Measurements from ENCODE around the gene GPR45.

DNA sequence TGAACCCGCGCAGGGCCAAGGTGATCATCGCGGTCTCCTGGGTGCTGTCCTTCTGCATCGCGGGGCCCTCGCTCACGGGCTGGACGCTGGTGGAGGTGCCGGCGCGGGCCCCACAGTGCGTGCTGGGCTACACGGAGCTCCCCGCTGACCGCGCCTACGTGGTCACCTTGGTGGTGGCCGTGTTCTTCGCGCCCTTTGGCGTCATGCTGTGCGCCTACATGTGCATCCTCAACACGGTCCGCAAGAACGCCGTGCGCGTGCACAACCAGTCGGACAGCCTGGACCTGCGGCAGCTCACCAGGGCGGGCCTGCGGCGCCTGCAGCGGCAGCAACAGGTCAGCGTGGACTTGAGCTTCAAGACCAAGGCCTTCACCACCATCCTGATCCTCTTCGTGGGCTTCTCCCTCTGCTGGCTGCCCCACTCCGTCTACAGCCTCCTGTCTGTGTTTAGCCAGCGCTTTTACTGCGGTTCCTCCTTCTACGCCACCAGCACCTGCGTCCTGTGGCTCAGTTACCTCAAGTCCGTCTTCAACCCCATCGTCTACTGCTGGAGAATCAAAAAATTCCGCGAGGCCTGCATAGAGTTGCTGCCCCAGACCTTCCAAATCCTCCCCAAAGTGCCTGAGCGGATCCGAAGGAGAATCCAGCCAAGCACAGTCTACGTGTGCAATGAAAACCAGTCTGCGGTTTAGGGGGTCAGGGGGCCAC is 897 bp downstream of the GPR45 start:
- TF ChIP-seq, protein P1, sequence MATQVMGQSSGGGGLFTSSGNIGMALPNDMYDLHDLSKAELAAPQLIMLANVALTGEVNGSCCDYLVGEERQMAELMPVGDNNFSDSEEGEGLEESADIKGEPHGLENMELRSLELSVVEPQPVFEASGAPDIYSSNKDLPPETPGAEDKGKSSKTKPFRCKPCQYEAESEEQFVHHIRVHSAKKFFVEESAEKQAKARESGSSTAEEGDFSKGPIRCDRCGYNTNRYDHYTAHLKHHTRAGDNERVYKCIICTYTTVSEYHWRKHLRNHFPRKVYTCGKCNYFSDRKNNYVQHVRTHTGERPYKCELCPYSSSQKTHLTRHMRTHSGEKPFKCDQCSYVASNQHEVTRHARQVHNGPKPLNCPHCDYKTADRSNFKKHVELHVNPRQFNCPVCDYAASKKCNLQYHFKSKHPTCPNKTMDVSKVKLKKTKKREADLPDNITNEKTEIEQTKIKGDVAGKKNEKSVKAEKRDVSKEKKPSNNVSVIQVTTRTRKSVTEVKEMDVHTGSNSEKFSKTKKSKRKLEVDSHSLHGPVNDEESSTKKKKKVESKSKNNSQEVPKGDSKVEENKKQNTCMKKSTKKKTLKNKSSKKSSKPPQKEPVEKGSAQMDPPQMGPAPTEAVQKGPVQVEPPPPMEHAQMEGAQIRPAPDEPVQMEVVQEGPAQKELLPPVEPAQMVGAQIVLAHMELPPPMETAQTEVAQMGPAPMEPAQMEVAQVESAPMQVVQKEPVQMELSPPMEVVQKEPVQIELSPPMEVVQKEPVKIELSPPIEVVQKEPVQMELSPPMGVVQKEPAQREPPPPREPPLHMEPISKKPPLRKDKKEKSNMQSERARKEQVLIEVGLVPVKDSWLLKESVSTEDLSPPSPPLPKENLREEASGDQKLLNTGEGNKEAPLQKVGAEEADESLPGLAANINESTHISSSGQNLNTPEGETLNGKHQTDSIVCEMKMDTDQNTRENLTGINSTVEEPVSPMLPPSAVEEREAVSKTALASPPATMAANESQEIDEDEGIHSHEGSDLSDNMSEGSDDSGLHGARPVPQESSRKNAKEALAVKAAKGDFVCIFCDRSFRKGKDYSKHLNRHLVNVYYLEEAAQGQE (IDR thresholded peaks at IDR 0.05; ENCODE audit: borderline replicate concordance) = no peak
- TF ChIP-seq, protein P1 (CRISPR knock-in tag; IDR thresholded peaks at IDR 0.05; ENCODE audit: low read depth) = no peak
- TF ChIP-seq ATF2 (CRISPR knock-in tag; IDR thresholded peaks at IDR 0.05) (no peak), FOS (IDR thresholded peaks at IDR 0.05; ENCODE audit: extremely low read depth, insufficient read length) (no peak), IRF1 (CRISPR knock-in tag; IDR thresholded peaks at IDR 0.05; ENCODE audit: borderline replicate concordance) (no peak), RBM15 (IDR thresholded peaks at IDR 0.05; ENCODE audit: insufficient read depth, low read length) (no peak), PKNOX1 (IDR thresholded peaks at IDR 0.05) (no peak), NR1H2 (CRISPR knock-in tag; IDR thresholded peaks at IDR 0.05) (no peak), ZNF3 (CRISPR knock-in tag; IDR thresholded peaks at IDR 0.05) (no peak)
- TF ChIP-seq, protein P2, sequence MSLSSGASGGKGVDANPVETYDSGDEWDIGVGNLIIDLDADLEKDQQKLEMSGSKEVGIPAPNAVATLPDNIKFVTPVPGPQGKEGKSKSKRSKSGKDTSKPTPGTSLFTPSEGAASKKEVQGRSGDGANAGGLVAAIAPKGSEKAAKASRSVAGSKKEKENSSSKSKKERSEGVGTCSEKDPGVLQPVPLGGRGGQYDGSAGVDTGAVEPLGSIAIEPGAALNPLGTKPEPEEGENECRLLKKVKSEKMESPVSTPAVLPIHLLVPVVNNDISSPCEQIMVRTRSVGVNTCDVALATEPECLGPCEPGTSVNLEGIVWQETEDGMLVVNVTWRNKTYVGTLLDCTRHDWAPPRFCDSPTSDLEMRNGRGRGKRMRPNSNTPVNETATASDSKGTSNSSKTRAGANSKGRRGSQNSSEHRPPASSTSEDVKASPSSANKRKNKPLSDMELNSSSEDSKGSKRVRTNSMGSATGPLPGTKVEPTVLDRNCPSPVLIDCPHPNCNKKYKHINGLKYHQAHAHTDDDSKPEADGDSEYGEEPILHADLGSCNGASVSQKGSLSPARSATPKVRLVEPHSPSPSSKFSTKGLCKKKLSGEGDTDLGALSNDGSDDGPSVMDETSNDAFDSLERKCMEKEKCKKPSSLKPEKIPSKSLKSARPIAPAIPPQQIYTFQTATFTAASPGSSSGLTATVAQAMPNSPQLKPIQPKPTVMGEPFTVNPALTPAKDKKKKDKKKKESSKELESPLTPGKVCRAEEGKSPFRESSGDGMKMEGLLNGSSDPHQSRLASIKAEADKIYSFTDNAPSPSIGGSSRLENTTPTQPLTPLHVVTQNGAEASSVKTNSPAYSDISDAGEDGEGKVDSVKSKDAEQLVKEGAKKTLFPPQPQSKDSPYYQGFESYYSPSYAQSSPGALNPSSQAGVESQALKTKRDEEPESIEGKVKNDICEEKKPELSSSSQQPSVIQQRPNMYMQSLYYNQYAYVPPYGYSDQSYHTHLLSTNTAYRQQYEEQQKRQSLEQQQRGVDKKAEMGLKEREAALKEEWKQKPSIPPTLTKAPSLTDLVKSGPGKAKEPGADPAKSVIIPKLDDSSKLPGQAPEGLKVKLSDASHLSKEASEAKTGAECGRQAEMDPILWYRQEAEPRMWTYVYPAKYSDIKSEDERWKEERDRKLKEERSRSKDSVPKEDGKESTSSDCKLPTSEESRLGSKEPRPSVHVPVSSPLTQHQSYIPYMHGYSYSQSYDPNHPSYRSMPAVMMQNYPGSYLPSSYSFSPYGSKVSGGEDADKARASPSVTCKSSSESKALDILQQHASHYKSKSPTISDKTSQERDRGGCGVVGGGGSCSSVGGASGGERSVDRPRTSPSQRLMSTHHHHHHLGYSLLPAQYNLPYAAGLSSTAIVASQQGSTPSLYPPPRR (CRISPR knock-in tag; IDR thresholded peaks at IDR 0.05; ENCODE audit: borderline replicate concordance) = no peak
- TF ChIP-seq, protein P3, sequence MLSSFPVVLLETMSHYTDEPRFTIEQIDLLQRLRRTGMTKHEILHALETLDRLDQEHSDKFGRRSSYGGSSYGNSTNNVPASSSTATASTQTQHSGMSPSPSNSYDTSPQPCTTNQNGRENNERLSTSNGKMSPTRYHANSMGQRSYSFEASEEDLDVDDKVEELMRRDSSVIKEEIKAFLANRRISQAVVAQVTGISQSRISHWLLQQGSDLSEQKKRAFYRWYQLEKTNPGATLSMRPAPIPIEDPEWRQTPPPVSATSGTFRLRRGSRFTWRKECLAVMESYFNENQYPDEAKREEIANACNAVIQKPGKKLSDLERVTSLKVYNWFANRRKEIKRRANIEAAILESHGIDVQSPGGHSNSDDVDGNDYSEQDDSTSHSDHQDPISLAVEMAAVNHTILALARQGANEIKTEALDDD (IDR thresholded peaks at IDR 0.05) = no peak

Data from K562 (cell line).